GM19193 (cell line): ENCODE results near the gene UBXN11.
A peak's percentile ranks its signal among the peaks of the same experiment; 100 is the strongest.

Experiments
- POLR2A ChIP-seq: IDR thresholded peaks from 4 replicates; pipeline ENCODE4 v1.6.1; 2011; ENCODE audit not compliant: insufficient read depth, insufficient read length; ENCODE audit errors: extremely low read depth

The UBXN11 gene

GRCh38 chr1:26306290-26307229 is at the start of gene UBXN11:
Gene UBXN11 (minus strand): TSS chr1:26306636. CDS start chr1:26302883, 3,753 bp downstream.
- TF ChIP-seq POLR2A = peak; percentile 36

GRCh38 chr1:26356106-26356505 is 49.7 kb upstream of the UBXN11 start:
- TF ChIP-seq POLR2A = no peak

- TF ChIP-seq POLR2A = no peak
Measured at GRCh38 chr1:26354972-26355371, 48.5 kb upstream of the UBXN11 start.

- no peak for TF ChIP-seq POLR2A
Measured at GRCh38 chr1:26353976-26354820, 47.8 kb upstream of the UBXN11 start, which contains the start of gene CRYBG2. Gene CRYBG2 (minus strand): TSS chr1:26354130. CDS start chr1:26346657, 7,473 bp downstream.

GRCh38 chr1:26353210-26353859 is 46.9 kb upstream of the UBXN11 start:
- TF ChIP-seq POLR2A = no peak

- TF ChIP-seq POLR2A = no peak
Measured at GRCh38 chr1:26352338-26352679, 45.9 kb upstream of the UBXN11 start.

GRCh38 chr1:26351590-26352337 is 45.3 kb upstream of the UBXN11 start:
- no peak for TF ChIP-seq POLR2A

- TF ChIP-seq POLR2A = no peak
Measured at GRCh38 chr1:26350701-26351589, 44.5 kb upstream of the UBXN11 start.

GRCh38 chr1:26350343-26350700 is 43.9 kb upstream of the UBXN11 start:
- TF ChIP-seq POLR2A = no peak

- no peak for TF ChIP-seq POLR2A
Measured at GRCh38 chr1:26349877-26350244, 43.4 kb upstream of the UBXN11 start.

GRCh38 chr1:26349188-26349876 is 42.9 kb upstream of the UBXN11 start:
- TF ChIP-seq POLR2A = no peak

- no peak for TF ChIP-seq POLR2A
Measured at GRCh38 chr1:26346274-26347033, 40.0 kb upstream of the UBXN11 start.
